ENCODE data around the gene CELSR2. TPM values are rescaled to one million over a fixed set of nuclear protein-coding genes. Genes with fewer than 3 reads are reported as not detected.

CELSR2 gene
- total RNA-seq, 1 donor, result 0.36 TPM

GRCh38 chr1:109269212-109269980 lies 20.1 kb downstream of the CELSR2 start:
- no peak overlapping the region for H3K4me3 ChIP-seq (ENCODE audit: low read depth, low read length)
- DNase-seq (ENCODE audit: low read depth), result no peak
- TF ChIP-seq CTCF (IDR thresholded peaks at IDR 0.05; ENCODE audit: insufficient read depth, low read length), result no peak

DNA sequence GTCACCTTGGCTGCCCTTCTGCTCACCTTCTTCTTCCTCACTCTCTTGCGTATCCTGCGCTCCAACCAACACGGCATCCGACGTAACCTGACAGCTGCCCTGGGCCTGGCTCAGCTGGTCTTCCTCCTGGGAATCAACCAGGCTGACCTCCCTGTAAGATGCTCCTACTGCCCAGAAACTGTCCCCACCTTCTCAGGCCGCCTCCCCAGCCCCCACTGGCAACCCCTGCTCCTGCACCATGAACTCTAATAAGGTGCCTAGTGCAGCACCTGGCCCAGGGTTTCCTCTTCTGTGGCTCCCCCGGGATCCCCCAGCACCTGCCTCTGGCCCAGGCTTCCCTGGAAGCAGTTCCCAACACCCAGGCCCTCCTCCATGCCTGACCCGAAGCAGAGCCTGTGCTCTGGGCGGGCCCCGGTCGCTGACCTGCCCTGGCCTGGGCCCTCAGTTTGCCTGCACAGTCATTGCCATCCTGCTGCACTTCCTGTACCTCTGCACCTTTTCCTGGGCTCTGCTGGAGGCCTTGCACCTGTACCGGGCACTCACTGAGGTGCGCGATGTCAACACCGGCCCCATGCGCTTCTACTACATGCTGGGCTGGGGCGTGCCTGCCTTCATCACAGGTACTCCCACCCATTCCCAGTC lies 20.8 kb downstream of the CELSR2 start:
- DNase-seq (ENCODE audit: low read depth), result no peak
- TF ChIP-seq CTCF (IDR thresholded peaks at IDR 0.05; ENCODE audit: insufficient read depth, low read length), result no peak

GRCh38 chr1:109270623-109271317 lies 21.4 kb downstream of the CELSR2 start:
- TF ChIP-seq CTCF (IDR thresholded peaks at IDR 0.05; ENCODE audit: insufficient read depth, low read length), result no peak
- H3K4me3 ChIP-seq (ENCODE audit: low read depth, low read length), result no peak overlapping the region
- no peak for DNase-seq (ENCODE audit: low read depth)

More for the DNA sequence above, 20.8 kb downstream of the CELSR2 start:
- H3K4me3 ChIP-seq (ENCODE audit: low read depth, low read length), result no peak overlapping the region

- H3K4me3 ChIP-seq (ENCODE audit: low read depth, low read length), result no peak overlapping the region
- TF ChIP-seq CTCF (IDR thresholded peaks at IDR 0.05; ENCODE audit: insufficient read depth, low read length), result no peak
- no peak for DNase-seq (ENCODE audit: low read depth)
Measured at GRCh38 chr1:109271458-109271857, 22.1 kb downstream of the CELSR2 start.

DNA sequence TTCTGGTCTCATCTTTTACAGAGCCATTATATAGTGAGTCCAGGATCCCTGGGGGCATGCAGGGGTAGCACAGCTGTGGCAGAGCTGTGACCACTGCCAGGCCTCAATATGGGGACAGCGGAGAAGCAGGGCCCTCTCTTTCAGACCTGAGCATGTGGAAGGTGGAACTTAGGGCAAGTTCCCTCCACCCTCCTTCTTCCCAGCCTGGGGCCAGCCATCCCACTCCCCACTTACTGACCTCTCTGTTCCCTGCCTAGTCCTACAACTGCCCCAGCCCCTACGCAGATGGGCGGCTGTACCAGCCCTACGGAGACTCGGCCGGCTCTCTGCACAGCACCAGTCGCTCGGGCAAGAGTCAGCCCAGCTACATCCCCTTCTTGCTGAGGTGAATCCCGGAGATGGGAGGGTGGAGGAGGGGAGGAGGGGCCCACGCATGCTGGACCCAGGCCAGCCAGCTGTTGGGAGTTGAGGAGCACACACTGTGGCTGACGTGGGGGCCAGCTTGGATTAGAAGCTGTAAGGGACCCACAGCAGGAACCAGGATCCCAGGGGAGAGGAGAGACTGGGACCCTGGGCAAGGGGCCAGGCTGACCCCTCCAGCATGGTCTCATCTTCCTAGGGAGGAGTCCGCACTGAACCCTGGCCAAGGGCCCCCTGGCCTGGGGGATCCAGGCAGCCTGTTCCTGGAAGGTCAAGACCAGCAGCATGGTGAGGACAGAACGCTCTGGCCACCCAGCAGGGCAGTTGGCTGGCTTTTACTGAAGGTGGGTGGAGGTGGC lies 22.9 kb downstream of the CELSR2 start:
- no peak overlapping the region for H3K4me3 ChIP-seq (ENCODE audit: low read depth, low read length)
- DNase-seq (ENCODE audit: low read depth), result no peak
- no peak for TF ChIP-seq CTCF (IDR thresholded peaks at IDR 0.05; ENCODE audit: insufficient read depth, low read length)

DNA sequence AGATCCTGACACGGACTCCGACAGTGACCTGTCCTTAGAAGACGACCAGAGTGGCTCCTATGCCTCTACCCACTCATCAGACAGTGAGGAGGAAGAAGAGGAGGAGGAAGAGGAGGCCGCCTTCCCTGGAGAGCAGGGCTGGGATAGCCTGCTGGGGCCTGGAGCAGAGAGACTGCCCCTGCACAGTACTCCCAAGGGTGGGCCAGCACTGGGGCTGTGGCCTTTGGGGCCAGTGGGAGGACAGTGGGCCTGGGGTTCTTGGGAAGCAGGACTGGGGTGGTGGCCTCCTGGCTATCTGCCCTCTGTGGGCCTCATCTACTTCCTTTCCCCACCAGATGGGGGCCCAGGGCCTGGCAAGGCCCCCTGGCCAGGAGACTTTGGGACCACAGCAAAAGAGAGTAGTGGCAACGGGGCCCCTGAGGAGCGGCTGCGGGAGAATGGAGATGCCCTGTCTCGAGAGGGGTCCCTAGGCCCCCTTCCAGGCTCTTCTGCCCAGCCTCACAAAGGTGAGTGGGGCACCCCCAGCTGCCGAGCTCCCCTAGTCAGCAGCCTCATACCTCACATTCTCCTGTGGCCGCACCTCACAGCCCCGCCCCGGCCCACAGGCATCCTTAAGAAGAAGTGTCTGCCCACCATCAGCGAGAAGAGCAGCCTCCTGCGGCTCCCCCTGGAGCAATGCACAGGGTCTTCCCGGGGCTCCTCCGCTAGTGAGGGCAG lies 23.6 kb downstream of the CELSR2 start:
- no peak overlapping the region for H3K4me3 ChIP-seq (ENCODE audit: low read depth, low read length)
- DNase-seq (ENCODE audit: low read depth), result no peak
- no peak for TF ChIP-seq CTCF (IDR thresholded peaks at IDR 0.05; ENCODE audit: insufficient read depth, low read length)

All from fibroblast of the aortic adventitia (primary cell).